Activated CD8-positive, alpha-beta memory T cell treated with anti-CD3 and anti-CD28 coated beads, Interleukin-2, amount 10 ng/mL, durations not matched to agents 7 days and 5 days (primary cell): ENCODE results near the gene ARMC12. TPM values are rescaled to one million over a fixed set of nuclear protein-coding genes. Genes with fewer than 3 reads are reported as not detected.

Source experiments
- ATAC-seq: fragments of 150-1000 bp; cut with Tn5 transposase; one replicate; pipeline ENCODE4 v1.10.0; 2021; ENCODE audit warnings: moderate library complexity
- CTCF ChIA-PET: fragments of 350-600 bp; sonication (Branson Sonifier 250); formaldehyde crosslinking; loops from one replicate; lab custom pipeline; 2021; ENCODE audit warnings: antibody characterized with exemption; lab: Charles Lee
- DNase-seq: peaks from one replicate; pipeline ENCODE4 v3.0.0-alpha.2; 2020
- H3K27ac Mint-ChIP-seq: one replicate; pipeline ENCODE4 v1.8.0; 2021; ENCODE audit warnings: mild to moderate bottlenecking, mixed read lengths
- H3K27me3 Mint-ChIP-seq: one replicate; pipeline ENCODE4 v1.8.0; 2021; ENCODE audit warnings: mixed read lengths
- H3K36me3 Mint-ChIP-seq: one replicate; pipeline ENCODE4 v1.8.0; 2021; ENCODE audit warnings: mild to moderate bottlenecking, mixed read lengths
- H3K4me1 Mint-ChIP-seq: one replicate; pipeline ENCODE4 v1.8.0; 2021; ENCODE audit warnings: mixed read lengths
- H3K4me3 Mint-ChIP-seq: one replicate; pipeline ENCODE4 v1.8.0; 2021; ENCODE audit warnings: mild to moderate bottlenecking, moderate library complexity, mixed read lengths
- H3K9me3 Mint-ChIP-seq: one replicate; pipeline ENCODE4 v1.8.0; 2022; ENCODE audit warnings: low read depth, mixed read lengths
- total RNA-seq, 2 experiments: library from RNA; stranded (reverse); gene quantifications; one replicate each; pipeline ENCODE4 v1.2.3, GENCODE V29; 2021

The ARMC12 gene
- total RNA-seq, 2 experiments from 2014 or later = 0.45 to 0.96 TPM

GRCh38 chr6:35777356-35778102, 40.7 kb downstream of the ARMC12 start:
- DNase-seq (no peak), ATAC-seq (no peak)
- Mint-ChIP-seq H3K27ac (no peak overlapping the region), H3K4me3 (no peak overlapping the region), H3K36me3 (no peaks in the 10 kb centered on the region), H3K4me1 (peaks cover 5% of the 10 kb centered on the region), H3K27me3 (peaks cover 31% of the 10 kb centered on the region), H3K9me3 (no peaks in the 10 kb centered on the region)
- CTCF ChIA-PET = no interaction called here

DNA sequence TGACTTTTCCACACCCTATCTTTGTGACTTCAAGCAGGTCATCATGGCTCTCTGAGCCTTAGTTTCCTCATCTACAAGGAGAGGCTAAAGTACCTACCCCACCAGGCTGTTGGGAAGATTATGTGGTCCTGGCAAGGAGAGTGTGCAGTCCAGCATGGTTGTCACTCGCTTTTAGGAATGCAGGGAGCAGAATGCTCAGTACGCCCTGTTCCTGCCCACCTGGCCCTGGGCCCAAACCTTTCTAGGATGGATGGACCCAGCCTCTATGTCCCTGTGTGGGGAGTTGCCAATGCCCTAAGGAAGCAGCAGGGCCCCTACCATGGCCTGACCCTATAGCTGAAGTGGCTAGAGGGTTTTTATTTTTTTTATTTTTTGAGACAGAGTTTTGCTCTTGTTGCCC, 41.6 kb downstream of the ARMC12 start:
- no peak for DNase-seq
- H3K36me3 Mint-ChIP-seq = no peaks in the 10 kb centered on the region
- H3K4me1 Mint-ChIP-seq = peaks cover 5% of the 10 kb centered on the region
- H3K4me3 Mint-ChIP-seq = no peak overlapping the region
- CTCF ChIA-PET = no interaction called here
- no peak for ATAC-seq
- peaks cover 31% of the 10 kb centered on the region for H3K27me3 Mint-ChIP-seq
- no peak overlapping the region for H3K27ac Mint-ChIP-seq
- no peaks in the 10 kb centered on the region for H3K9me3 Mint-ChIP-seq

DNA sequence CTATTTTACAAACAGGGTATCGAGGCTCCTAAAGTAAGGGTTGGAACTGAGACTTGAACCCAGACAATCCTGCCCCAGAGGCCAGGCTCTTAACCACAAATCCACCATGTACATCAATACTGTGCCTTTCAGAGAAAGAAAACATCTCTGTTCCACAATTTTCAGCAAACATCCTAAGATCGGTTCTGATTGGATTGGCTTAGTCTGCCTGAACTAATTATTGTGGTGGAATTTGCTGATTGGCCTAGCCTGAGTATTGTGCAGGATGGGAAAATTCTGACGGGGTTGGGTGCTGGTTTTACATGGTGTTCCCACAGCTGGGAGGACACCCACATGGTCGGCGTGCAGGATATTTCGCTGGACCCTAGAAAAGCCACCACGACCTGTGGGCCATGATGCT, 43.9 kb downstream of the ARMC12 start, which contains the start of gene CLPSL1:
CLPSL1 (plus strand) TSS at position 301 of the 400 bp plus-strand sequence; CDS start at position 393, 92 bp downstream.
- ATAC-seq (no peak), DNase-seq (no peak)
- Mint-ChIP-seq H3K4me3 (no peak within 1 kb of the TSS), H3K27ac (no peak within 1 kb of the TSS), H3K27me3 (peaks cover 36% of the 10 kb centered on the region), H3K4me1 (peaks cover 4% of the 10 kb centered on the region), H3K36me3 (no peaks in the 10 kb centered on the region), H3K9me3 (no peaks in the 10 kb centered on the region)
- CTCF ChIA-PET = no interaction called here

DNA sequence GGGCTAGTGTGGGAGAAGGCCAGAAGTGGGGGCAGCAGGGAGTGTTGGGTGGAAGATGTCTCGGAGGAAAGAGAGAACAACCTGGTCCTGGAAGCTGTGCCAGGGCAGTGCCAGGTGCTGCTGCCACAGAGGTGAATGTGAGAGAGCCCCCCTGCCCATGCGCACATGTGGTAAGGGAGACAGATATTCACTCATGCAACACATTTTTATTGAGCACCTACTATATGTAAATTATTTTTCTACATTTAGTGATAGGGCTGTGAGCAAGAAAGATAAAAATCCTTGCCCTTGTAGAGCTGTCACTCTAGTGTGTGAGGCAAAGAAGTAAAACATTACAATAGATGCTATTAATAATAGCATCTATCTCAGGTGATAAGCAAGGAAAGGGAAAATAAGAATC, 44.5 kb downstream of the ARMC12 start:
- H3K9me3 Mint-ChIP-seq = no peaks in the 10 kb centered on the region
- CTCF ChIA-PET = no interaction called here
- ATAC-seq (no peak), DNase-seq (no peak)
- H3K4me1 Mint-ChIP-seq = peaks cover 3% of the 10 kb centered on the region
- no peaks in the 10 kb centered on the region for H3K36me3 Mint-ChIP-seq
- no peak overlapping the region for H3K27ac Mint-ChIP-seq
- H3K4me3 Mint-ChIP-seq = no peak overlapping the region
- peaks cover 36% of the 10 kb centered on the region for H3K27me3 Mint-ChIP-seq

DNA sequence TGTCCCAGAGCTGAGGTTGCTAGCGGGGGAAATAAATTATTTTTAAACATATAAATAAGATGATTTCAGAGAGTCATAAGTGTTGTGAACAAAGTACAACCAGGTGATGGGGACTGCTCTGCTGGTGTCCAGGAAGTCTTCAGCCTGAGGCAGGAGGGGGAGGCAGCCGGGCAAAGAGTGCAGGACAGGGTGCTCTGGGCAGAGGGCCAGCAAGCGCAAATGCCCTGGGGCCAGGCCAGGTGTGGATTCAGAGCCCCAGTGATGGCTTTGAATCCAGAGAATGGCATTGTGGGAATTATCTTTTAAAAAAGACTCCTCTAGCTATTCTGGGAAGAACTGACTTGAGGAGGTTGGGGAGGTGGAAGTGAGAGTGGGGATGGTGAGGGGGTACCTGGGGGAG, 45.6 kb downstream of the ARMC12 start:
- DNase-seq (no peak), ATAC-seq (no peak)
- no peaks in the 10 kb centered on the region for H3K9me3 Mint-ChIP-seq
- H3K4me1 Mint-ChIP-seq = no peaks in the 10 kb centered on the region
- H3K27me3 Mint-ChIP-seq = peaks cover 40% of the 10 kb centered on the region
- H3K36me3 Mint-ChIP-seq = no peaks in the 10 kb centered on the region
- H3K4me3 Mint-ChIP-seq = no peak overlapping the region
- no peak overlapping the region for H3K27ac Mint-ChIP-seq
- CTCF ChIA-PET = no interaction called here

GRCh38 chr6:35784200-35784599, 47.4 kb downstream of the ARMC12 start:
- CTCF ChIA-PET = interaction anchor here (1.4 kb wide), 1 partner anchor 61 kb away, joined by 3 read pairs; no protein-coding TSS in a partner anchor
- no peak overlapping the region for H3K27ac Mint-ChIP-seq
- no peak overlapping the region for H3K4me3 Mint-ChIP-seq
- no peak for DNase-seq
- no peaks in the 10 kb centered on the region for H3K36me3 Mint-ChIP-seq
- ATAC-seq = no peak
- no peaks in the 10 kb centered on the region for H3K4me1 Mint-ChIP-seq
- H3K27me3 Mint-ChIP-seq = peaks cover 52% of the 10 kb centered on the region
- no peaks in the 10 kb centered on the region for H3K9me3 Mint-ChIP-seq

DNA sequence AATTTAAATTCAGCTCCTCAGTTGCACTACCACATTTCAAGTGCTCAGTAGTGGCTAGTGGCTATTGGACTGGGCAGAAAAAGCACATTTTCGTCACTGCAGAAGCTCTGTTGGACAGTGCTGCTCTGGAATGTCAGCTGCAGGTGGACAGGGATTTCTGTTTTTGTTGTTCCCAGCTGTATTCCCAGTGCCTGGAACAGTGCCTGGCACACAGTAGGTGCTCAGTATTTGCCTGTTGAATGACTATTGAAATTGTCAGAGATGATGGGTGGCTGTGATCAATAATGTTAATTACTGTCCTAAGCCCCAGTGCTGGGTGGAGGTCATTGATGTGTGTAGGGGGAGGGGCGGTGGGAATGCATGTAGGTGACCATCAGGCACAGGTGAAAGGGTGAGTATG, 49.4 kb downstream of the ARMC12 start:
- DNase-seq = no peak
- Mint-ChIP-seq H3K9me3 (no peaks in the 10 kb centered on the region), H3K4me1 (no peaks in the 10 kb centered on the region), H3K27me3 (peaks cover 56% of the 10 kb centered on the region), H3K36me3 (no peaks in the 10 kb centered on the region), H3K4me3 (no peak overlapping the region), H3K27ac (no peak overlapping the region)
- CTCF ChIA-PET = no interaction called here
- ATAC-seq = no peak

DNA sequence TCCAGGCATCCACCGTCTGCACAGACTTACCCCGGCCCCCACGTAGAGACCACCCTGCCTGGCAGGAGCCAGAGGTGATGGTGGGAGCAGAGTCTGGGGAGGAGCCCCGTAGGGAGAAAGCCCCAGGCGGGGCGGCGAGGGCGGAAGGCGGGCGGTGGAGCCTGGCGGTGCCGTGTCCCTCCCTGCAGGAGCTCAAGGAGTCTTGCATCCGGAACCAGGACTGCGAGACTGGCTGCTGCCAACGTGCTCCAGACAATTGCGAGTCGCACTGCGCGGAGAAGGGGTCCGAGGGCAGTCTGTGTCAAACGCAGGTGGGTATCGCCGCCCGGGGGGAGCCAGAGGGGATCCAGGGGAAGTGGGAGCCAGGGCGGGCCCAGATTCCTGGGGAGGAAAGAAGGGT, 50.0 kb downstream of the ARMC12 start:
- Mint-ChIP-seq H3K27me3 (peaks cover 54% of the 10 kb centered on the region), H3K27ac (no peak overlapping the region)

DNA sequence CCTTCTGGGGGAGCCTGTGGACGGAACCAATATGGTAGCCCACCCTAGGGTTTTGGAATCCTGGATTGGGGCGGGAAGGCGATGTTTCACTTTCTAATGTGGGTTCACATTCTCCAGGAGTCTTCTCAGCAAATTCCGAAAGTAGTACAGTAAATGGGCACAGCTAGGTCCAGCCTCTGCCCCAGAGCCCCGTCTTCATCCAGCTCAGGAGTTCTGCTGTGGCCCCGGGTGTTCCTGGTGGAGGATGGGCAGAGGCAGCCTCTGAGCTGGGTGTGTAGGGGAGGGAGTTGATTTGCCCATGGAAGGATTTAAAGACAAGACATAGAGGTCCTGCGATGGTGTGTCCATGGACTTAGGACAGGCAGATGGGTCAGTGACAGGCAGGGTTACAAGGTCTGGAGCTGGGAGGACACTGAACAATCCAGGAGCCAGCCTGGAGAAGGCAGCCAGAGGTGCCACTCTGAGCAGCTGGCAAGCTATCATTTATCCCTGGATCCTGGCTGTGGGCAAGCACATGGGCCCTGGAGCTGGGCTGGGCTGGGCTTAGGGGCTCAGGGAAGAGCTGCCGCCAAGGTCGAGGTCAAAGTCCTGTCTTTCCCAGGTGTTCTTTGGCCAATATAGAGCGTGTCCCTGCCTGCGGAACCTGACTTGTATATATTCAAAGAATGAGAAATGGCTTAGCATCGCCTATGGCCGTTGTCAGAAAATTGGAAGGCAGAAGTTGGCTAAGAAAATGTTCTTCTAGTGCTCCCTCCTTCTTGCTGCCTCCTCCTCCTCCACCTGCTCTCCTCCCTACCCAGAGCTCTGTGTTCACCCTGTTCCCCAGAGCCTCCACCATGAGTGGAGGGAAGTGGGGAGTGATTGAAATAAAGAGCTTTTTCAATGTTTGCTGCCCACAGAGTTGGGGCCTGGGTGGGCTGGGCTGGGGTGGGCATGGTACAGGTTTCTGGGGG, 50.7 kb downstream of the ARMC12 start:
- DNase-seq (no peak), ATAC-seq (no peak)
- CTCF ChIA-PET = interaction anchor here (1.3 kb wide), 1 partner anchor 14 kb away, joined by 4 read pairs; no protein-coding TSS in a partner anchor
- no peaks in the 10 kb centered on the region for H3K9me3 Mint-ChIP-seq
- no peaks in the 10 kb centered on the region for H3K36me3 Mint-ChIP-seq
- no peaks in the 10 kb centered on the region for H3K4me1 Mint-ChIP-seq
- no peak overlapping the region for H3K27ac Mint-ChIP-seq
- peaks cover 54% of the 10 kb centered on the region for H3K27me3 Mint-ChIP-seq
- H3K4me3 Mint-ChIP-seq = no peak overlapping the region

More for the DNA sequence above, 50.0 kb downstream of the ARMC12 start:
- no peaks in the 10 kb centered on the region for H3K9me3 Mint-ChIP-seq
- ATAC-seq = no peak
- no peak overlapping the region for H3K4me3 Mint-ChIP-seq
- no peaks in the 10 kb centered on the region for H3K36me3 Mint-ChIP-seq
- no peaks in the 10 kb centered on the region for H3K4me1 Mint-ChIP-seq
- DNase-seq = no peak
- CTCF ChIA-PET = no interaction called here

DNA sequence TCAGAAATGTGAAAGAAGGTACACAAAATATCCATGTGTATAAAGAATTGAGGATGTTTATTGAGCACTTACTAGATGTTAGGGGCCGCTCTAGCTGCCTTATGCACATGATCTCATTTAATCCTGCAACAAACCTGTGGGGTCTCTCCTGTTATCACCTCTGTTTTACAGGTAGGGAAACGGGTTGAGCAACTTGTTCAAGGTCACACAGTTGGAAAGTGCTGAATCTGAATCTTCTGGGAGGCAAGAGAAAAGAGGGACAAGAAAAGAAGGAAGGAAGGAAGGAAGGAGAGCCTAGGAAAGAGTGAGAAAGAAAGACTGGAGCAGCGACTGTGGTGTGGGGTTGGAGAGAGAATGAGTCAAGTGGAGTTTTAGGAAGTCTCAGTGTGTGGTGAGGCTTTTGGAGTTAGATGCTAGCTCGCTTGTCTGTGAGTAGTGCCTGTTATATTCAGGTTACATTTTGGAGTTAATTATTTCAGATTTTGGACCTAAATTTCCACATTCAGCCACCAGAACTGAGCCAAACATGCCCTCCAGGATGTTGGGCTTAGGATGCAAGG, 51.7 kb downstream of the ARMC12 start:
- Mint-ChIP-seq H3K27ac (no peak overlapping the region), H3K36me3 (no peaks in the 10 kb centered on the region), H3K4me1 (no peaks in the 10 kb centered on the region), H3K27me3 (peaks cover 58% of the 10 kb centered on the region), H3K9me3 (no peaks in the 10 kb centered on the region), H3K4me3 (no peak overlapping the region)
- no peak for ATAC-seq
- no peak for DNase-seq
- CTCF ChIA-PET = interaction anchor here (1.3 kb wide), 1 partner anchor 13 kb away, joined by 4 read pairs; no protein-coding TSS in a partner anchor

DNA sequence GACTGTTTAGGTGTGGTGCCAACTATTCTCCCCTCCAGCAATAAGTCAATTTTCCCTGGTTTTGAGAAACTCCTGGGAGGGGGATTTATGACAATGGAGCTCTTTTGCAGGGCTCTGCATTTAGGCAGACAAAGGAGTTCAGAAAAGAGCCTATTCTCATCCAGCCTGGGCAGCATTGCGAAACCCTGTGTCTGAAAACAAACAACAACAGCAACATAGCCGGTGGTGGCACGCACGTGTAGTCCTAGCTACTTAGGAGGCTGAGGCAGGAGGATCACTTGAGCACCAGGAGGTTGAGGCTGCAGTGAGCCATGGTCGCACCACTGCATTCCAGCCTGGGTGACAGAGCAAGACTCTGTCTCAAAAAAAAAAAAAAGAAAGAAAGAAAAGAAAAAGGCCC, 53.9 kb downstream of the ARMC12 start:
- H3K27me3 Mint-ChIP-seq = peaks cover 44% of the 10 kb centered on the region
- CTCF ChIA-PET = no interaction called here
- no peaks in the 10 kb centered on the region for H3K9me3 Mint-ChIP-seq
- ATAC-seq = no peak
- H3K36me3 Mint-ChIP-seq = no peaks in the 10 kb centered on the region
- no peak for DNase-seq
- no peaks in the 10 kb centered on the region for H3K4me1 Mint-ChIP-seq
- no peak overlapping the region for H3K4me3 Mint-ChIP-seq
- H3K27ac Mint-ChIP-seq = no peak overlapping the region

DNA sequence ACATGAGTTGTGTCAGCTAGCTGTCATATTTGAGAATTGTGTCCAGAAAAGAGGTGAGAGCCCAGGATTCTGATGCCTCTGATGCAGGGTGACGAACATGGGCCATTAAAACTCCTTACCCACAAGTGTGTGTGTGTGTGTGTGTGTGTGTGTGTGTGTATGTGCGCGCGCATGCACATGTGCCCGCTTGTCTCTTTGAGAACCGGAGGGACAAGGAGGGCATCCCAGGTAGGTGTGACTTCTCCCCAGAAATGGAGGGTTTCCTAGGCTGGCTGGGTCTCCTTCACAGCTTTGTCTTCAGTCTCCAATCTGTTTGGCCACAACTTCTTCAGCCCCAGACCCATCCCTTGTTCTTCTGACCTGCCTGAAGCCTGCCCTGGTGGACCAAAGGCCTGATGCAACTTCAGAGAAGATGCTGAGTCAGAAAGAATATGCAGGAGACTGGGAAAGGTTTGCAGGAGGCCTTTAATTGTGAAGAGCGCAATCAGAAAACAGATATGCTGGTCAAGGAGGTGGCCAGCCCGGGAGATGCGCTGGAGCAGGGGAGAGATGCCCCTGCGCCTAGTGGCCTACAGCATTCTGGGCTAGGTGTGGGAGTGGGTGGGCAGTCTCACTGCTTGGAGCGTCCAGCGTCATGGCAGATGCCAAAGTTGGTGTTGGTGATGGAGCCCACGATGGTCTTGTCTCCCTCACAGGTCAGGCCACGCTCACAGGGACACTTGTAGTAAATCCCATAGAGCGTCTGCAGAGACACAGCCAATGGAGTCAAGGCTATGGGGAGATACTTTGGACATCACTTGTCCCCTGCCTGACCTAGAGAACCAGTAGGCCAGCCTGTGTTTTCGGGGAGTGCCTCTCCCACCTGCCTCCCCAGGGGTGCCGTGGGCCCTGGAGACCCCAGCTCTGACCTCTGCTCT, 58.0 kb downstream of the ARMC12 start:
- Mint-ChIP-seq H3K36me3 (no peaks in the 10 kb centered on the region), H3K27ac (no peak overlapping the region), H3K9me3 (no peaks in the 10 kb centered on the region), H3K4me1 (no peaks in the 10 kb centered on the region), H3K27me3 (peaks cover 11% of the 10 kb centered on the region), H3K4me3 (no peak overlapping the region)
- DNase-seq (no peak), ATAC-seq (no peak)
- CTCF ChIA-PET = interaction anchor here (0.5 to 1.1 kb wide), 3 partner anchors 40 to 697 kb away, joined by 3 to 4 read pairs (median 3); no protein-coding TSS in a partner anchor
